Kasumi-1 (cell line): Measurements from ENCODE around the gene POLA1.

Experiments used
- DNase-seq, 2 experiments: peaks; one replicate each; lab custom pipeline; 2025; lab: John Stamatoyannopoulos, UW

The POLA1 gene

DNA sequence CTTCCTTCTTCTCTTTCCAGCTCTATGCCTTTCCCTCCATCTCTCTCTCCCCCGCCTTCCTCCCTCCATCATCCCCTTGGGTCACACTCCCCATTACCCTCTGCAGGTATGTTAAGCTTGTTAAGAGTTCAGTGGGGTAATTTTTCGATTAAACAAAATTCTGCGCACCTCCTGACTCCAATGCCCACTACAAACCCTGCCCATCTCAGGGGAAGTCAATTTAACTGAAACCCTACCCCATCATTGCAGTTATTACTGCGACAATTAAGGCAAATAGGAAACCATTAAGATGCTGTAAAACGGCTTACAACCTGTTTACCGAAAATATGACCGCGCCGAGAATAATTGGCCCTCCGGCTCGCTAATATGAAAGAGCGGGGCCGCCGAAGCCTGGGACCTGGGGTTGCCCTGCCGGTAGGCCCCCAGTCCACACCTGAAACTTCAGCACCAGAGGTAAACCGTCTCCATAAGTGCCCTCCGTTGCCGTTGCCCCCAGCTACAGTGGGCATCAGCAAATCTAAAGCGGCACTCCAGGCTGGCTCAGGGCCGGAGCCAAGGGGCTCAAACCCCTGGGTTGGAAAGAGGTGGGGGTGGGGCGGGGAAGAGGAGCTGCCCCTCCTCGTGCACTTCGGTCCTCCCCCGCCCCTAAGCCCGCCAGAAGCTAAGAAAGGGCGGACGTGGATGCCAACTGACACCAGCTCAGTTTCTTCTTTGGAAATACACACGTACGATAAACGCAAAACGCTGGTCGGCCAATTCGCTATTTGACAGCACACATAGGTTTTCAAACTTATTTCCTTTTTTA is 317.3 kb downstream of the POLA1 start:
- no peak for DNase-seq

DNA sequence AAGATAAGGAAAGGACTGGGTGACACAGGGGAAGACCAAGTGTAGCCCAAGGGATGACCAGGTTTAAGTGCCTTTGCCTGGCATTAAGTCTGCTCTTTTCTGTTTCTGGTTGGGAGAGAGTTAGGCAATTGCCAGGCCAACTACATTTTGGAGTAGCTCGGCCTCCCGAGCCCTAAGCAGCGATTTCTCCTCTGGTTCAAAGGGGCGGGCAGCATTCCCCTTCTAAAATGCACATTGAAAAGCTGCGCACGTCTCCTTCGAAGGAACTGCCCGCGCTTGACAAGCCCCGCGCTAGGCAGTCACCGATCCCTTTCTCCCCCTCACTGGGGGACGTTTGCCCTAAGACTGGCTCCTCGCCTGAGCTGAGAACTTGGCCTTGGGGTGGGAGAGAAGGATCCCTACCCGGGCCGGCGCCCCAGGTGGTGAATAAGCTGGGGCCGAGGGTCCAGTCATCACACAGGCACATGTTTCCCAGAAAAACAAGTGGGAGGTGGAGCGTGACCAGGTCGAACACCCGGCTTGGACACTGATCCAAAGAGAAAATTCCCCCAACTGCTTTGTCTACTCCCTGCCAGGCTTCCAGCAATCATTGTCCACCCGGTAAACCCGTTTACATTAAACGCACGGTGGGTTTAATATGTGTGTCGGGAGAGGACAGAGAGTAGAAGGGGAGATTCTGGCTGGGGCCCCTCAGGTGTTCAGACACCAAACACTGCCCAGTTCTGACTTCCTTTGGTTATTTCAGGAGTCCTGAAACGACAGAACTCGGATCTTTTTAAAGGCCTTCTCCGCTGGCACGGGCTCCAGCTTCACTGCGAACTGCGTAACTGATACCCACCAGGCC is 318.1 kb downstream of the POLA1 start:
- no peak for DNase-seq

DNA sequence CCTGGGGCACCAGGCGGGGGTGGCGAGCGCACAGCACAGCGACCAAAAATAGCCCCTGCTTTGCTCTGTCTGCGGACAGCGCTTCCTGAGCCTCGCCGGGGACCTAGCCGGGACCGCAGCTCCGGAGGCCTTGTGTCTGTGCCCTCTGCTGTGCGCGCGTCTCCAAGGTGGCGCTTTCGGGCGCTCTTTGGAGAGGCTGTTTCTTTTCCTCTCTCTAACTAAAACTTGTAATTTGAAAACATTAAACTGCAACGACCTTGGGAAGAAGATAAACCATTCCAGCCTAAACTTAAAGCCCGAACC is 318.7 kb downstream of the POLA1 start:
- no peak for DNase-seq

DNA sequence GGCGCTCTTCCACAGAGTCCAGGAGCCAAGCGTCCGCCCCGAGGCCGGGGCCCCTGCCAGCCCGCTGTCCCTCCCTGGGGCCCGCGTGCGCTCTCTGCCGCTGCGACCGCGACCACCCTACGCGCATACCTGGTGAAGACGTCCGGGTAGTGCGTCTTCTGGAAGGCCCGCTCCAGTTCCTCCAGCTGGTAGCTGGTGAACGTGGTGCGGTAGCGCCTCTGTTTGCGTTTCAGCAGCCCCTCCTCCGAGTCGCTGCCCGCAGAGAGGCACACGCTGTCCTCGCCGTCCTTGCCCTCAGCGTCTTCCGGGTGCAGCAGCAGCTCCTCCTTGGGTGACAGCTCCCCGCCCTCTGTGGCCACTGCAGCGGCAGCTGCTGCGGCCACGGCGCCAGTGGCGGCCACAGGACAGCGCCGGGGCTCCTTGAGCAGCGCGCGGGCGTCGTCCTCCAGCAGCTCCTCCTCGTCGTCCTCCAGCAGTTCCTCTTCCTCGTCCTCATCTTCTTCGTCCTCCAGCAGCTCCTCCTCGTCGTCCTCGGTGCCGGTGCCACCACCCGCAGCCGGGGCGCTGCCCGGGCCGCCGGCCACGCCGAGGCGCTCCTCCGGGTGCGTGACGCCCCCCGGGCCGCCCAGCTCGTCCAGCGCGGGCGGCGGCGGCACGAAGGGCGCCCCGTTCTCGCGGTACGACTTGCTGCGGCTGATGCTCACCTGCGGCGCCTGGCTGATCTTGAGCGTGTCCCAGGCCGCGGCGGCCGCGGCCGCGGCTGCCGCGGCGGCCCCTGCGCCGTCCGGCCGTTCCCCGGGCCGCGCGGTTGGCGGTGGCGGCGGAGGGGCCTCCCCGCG is 319.3 kb downstream of the POLA1 start:
- no peak for DNase-seq

DNA sequence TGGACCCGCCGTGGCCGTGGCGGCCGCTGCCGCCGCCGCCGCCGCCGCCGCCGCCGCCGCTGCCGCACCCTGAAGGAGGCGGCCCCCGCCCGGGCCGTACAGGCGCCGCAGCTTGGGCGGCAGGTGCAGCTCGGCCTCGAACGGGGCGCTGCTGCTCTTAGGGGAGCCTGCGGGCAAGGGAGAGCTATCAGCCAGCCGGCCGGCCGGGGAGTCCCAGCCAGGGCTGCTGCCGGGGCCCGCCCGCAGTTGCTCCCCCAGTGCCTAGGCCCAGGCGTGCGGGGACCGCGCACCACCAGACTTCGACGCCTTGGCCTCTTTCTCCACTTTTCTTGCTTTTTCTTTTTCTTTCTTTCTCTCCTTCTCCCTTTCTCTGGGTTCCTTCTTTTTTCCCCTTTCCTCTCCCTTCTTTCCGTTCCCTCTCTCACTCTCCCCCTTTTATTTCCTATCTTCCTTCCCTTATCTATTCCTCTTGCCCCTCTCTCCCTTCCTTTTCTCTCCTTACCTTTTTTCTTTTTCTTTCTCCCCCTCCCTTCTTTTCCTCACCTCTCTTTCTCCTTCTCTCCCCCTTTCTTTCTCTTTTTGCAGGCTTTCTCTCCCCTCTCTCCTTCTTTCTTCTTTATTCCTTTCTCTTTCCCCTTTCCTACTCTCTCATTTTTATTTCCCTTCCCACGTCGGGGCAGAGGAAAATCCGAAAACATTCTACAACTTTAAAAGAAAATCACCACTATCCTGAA is 320.1 kb downstream of the POLA1 start:
- DNase-seq = no peak

DNA sequence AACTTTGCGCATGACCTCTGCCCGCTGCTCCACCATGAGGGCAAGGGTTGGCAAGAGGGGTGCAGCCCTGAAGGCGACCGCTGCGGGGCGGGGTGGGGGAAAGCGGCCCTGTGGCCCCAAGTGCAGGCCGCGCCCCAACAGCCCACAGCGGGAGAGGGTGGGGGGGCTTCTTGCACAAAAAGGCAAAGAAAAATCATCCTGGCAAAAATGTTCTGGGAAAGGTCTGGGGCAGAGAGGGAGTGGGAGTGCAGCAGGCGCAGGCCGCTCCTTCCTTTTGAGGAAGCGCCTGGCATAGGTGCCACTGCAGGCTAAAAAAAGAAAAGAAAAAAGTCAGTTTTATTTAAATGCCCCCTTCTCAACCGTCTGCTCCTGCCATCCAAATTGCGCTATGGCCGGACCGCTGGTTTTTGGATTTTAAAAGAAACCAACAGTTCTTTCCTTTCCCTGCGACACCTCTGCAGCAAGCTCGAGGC is 320.7 kb downstream of the POLA1 start:
- no peak for DNase-seq

DNA sequence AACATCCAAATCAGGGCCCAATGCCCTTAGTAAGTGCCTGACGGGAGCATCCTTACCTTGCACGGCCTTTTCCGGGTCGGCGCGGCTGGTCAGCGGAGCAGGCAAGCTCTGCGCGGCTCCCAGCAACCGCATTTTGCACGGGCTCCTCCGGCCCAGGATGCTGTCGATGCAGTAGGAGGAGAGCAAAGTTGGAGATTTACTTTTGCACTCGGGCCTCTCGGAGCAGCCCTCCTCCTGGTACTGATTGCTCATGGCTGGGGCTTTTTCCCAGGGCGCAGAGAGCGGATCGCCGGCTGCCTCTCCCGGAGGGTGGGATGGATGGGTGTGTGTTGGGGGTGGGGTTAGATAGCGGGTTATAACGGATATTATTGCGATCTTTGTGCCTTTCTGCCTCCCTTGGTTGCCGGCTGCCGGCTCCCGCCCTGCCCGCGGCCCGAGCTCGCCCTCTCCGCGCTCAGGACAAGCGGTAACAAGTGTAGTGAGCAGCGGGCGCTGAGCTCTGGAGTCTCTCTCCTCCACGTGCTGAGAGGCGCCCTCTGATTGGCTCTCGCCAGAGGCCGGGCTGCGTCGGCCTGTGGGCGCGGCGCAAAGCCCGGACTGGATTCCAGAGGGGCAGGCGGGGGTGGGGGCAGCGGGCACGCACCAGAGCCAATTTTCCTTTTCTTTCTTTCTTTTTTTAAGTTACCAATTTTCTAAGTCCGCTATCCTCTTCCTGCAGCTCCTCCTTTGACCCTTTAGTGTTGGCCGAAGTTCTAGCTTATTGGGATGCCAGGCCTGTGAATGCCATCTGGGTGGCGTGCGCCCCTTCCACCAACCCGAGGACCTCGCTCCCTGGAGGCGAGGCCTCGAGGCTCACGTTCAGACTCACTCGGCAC is 322.0 kb downstream of the POLA1 start, which contains the start of gene ARX:
Gene ARX (minus strand): TSS at position 480 of the 875 bp plus-strand sequence. CDS start 228 bp downstream, at position 252.
- no peak for DNase-seq

DNA sequence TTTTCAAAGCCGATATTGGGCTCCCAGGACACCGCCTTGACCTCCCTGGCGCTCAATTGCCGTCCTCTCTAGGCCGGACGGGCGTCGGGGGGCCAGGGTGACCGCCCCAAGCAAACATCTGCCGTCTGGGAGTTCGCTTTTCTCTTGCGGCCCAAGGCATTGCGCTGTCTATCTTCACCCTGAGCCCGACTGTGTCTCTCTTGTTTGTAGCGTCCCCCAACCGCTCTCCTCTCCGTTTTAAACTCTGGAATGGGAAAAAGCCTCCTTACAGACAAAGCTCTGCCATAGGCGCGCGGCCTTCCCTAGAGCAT is 322.6 kb downstream of the POLA1 start:
- DNase-seq = no peak

DNA sequence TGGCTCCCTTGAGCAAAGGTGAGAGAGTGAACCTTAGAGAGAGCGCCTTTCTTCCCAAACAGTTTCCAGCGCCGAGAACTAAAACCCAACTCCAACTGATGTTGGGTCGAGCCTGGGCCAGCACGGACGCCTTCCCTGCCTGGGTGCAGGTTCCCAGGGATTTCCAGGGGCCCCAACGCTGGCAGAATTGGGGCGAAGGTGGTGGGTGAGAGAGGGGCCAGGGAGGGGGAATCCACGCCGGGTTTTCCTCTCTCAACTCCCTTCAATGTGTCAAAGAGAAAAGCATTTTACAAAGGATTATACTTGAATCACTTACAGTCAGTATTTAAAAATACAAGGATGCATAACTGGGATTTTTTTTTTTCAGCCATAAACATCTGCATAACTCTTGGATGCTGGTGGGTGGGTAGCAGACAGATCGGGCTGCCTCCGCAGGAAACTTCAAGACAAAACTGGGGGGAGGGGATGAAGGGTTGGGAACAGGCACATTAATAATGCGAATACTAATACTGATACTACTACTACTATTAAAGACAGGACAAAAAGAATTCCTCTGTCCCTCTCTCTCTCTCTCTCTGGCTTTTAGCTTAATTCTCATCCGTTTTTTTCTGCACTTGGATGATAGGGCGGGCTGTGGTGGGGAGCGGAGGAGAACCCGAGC is 323.4 kb downstream of the POLA1 start:
- no peak for DNase-seq

DNA sequence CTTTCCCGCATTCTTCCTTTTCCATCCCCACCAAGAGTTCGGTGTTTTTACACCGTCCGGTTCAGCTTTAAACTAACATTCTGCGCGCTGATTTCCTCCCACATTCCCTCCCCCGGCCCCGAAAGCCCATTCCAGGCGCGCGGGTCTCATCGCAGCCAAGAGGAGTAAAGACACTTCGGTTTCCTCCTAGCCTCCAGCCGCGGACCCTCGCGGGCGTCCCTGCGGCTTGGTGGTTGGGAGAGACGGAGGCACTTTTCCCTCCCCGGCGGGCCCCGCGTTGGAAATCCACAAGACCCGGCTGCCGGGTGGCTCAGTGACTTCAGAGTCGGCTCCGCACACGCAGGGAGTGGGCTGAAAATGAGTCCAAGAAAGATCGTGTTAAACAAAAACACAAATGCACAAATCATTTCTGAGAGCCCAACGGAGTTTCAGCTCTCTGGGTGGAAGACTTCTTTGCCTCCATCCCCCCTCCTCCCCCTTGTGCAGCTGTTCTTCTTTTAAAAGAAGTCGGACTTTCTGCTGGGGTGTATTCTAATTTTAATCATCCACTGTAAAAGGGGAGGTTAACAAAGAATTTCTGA is 324.0 kb downstream of the POLA1 start:
- no peak for DNase-seq

DNA sequence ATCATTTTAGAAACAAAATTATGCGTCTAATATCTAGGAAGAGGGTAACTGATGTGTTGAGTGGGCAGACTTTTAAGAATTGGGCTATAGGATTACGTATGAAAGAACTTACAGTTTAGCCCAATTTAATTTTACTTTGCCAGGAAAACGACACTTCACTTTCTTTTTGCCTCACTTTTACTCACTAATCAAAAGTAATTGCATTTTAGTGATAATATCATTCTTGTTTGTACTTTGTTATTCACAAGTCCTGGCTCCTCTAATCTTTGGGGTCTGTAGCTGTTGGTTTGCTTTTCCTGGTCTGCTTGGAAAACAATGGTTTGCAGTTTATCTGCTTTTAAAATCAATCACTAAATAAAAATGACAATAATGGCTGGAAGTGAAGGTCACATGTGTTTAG is 325.0 kb downstream of the POLA1 start:
- DNase-seq = no peak

DNA sequence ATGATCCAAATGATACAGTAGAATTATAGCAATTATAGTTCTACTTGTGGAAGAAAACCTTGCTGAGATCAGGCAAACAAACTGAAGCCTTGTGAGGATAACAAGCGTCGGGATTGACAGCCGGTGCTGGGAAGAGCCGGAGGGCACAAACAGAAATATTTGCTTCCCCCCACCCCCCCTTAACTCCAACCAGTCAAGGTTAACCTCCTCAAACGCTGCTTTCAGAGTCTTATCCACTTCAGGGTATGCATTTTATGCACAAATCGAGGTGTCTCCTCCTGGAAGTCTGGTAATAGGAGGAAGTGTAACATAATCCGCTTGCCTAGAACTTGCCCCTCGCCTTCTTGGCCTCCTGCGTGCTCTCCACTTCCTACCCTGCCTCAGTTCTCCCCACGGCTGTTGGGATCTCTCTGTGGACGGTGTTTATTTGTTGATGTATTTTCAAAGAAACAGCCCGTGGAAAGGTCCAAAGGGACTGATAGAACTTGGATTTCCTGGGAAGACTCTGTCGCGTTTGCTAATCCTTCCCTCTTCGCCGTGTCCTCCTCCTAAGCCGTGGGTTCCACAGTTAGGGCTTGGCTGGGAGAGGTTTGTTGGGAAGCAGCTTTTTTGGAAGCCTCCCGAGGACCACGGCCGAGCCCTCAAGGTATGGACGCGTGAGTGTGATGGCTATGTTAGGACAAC is 326.1 kb downstream of the POLA1 start:
- DNase-seq = no peak

DNA sequence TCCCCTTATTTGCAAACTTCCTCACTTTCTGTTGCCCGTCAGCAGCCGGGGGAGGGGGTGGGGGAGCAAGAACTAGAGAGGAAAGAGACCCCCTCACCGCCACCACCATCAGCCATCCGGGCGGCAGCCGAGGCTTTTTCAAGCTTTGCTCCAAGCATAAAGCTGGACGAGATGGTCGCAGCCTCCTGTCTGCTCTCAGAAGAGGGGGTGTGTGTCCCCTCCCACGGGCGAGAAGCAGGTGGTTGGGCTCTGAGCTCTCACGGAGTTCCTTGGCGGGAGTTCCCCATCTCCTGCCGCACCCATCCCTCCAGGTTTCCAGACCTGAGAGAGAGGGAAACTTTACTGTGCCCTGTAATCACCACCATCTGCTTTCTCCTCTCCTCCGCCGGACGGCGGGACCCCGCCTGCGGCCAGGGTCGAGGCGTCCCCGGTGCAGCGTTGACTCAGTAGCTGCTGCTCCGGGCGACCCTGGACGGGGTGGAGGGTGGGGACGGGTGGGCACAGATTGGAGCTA is 326.7 kb downstream of the POLA1 start:
- DNase-seq = no peak

DNA sequence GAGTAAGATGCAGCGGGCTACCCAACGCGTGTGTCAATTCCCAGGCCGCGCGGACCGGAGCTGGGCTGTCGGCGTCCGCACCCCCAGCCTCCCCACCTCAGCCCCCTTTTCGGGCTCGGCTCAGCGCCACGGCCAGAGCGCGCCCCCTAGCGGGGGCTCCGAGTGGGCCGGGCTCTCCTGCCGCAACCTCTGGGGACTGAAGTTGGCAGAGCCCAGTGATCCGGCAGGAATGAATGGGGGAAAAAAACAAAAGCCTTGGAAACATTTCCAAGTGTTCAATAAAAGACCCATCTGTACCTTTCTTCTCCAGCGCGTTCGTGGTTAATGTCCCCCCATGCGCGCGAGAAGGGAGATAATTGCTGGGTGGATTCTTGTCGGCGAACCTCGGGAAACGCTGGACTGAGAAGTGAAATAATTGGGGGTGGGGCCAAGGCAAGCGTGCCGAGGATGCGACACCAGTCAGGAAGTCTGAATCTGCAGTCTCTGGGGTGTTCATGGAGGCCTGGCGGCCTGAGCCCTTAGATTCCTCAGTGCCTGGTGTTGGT is 327.3 kb downstream of the POLA1 start:
- no peak for DNase-seq

DNA sequence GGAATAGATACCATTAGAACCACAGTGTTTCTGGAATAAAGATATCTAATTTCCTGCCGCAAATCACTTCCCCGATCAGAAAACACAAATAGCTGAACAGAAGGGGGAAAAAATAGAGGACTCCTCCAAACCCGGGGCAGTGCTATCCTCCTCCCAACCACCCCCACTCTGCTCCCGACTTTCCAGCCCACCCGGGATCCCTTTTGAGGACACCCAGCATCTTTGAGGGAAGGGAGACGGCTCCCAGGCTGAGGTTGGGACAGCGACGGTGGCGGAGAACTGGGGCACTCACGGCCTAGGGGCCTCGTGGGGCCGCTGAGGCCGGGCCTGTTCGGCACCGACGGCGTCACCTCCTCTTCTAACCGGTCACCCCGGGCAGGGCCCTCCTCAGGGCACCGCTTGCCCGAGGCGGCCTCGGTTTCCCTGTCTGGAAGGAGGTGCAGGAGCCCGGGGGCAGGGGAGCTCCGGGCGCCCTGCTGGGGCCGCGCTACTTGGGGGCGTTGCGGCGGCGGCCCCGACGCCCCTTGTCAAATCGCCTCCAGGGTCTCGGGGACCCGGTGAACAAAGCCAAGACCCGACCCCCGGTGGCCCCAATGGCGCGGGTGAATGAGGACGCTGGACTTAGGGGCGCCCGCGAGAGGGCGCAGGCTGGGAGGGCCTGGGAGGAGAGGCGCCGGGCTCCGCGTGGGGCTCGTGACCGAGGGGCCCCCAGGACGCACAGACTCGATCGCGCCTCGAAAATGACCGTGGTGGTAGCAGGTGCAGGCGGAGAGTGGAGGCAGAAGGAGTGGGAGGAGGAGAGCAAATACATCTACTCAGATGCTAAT is 329.0 kb downstream of the POLA1 start:
- DNase-seq = no peak

DNA sequence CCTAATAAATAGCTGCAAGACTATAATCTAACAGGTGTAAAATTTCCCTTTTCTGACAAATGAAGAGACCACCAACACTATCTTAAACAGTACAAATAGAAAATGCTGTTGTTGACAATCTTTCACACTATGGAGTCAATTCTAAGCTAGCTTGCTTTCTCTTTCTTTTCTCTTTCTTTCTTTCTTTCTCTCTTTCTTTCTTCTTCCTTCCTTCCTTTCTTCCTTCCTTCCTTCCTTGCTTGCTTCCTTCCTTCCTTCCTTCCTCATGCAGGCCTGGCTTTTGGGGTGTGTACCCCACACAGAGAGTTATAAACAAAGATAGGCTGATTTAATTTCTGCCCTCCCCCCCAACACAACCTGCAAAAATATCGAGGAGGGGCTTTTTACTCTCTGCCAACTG is 330.2 kb downstream of the POLA1 start:
- DNase-seq = no peak

DNA sequence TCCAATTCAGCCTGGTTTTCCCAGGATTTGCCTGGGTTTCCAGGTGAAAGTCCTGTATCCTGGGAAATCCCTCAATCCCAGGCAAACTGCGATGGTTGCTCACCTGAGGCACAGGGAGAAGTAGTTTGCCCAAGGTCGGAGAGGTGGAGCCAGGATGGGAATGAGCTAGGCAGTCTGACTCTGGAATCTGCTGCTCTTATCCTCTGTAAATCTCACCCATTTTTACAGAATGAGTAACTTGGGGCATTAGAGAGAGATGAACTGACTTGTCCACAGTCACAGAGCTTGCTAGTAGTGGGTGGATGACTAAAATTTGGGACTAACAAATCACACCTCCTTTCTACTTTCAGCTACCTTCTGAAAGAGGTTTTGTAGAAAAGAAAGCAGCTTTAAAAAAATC is 331.9 kb downstream of the POLA1 start:
- DNase-seq = no peak

DNA sequence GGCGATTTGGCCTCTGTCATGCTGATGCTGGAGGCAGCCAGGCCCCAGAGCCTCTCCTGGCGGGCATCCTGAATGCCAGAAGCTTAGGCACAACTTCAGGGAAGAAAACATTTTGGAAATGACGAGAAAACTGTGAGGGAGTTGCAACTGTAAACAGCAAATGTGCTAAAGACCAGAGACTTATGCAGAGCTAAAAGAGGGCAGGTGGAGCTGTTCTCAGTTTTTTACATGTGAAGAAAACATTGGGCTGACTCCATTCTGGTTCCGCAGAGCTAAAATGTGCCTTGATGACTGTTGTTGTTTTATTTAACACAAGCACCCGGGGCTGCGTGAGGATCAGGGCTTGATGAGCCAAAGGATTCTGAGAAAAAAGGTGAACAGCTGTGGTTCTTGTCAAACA is 332.9 kb downstream of the POLA1 start:
- no peak for DNase-seq
